Mesothelial cell of epicardium (in vitro differentiated cells): ENCODE measurements around the gene RBM15. TPM values are rescaled to one million over a fixed set of nuclear protein-coding genes. Genes with fewer than 3 reads are reported as not detected.
A peak's percentile ranks its signal among the peaks of the same experiment; 100 is the strongest.

Experiments used
- DNase-seq, 2 experiments: peaks; one replicate each; pipeline ENCODE4 v3.0.0; 2021; ENCODE audit warnings: low spot score in 2 of 2; ENCODE audit not compliant: unreplicated experiment in 2 of 2
- H3K27ac Mint-ChIP-seq: 2 replicates; pipeline ENCODE4 v1.8.0; 2021; ENCODE audit warnings: mixed read lengths
- H3K27me3 Mint-ChIP-seq: 2 replicates; pipeline ENCODE4 v1.8.0; 2021; ENCODE audit warnings: low read depth, mixed read lengths
- H3K36me3 Mint-ChIP-seq: 2 replicates; pipeline ENCODE4 v1.8.0; 2021; ENCODE audit warnings: mixed read lengths
- H3K4me1 Mint-ChIP-seq: 2 replicates; pipeline ENCODE4 v1.8.0; 2021; ENCODE audit warnings: mixed read lengths
- H3K4me3 Mint-ChIP-seq: 2 replicates; pipeline ENCODE4 v1.8.0; 2021; ENCODE audit warnings: mild to moderate bottlenecking, moderate library complexity, mixed read lengths
- H3K9me3 Mint-ChIP-seq: 2 replicates; pipeline ENCODE4 v1.8.0; 2021; ENCODE audit warnings: mixed read lengths
- CTCF ChIP-seq: fragments of 200-600 bp; sonication (generic); IDR thresholded peaks from one replicate; pipeline ENCODE4 v1.5.0; 2021; ENCODE audit warnings: antibody characterized with exemption; ENCODE audit not compliant: unreplicated experiment
- total RNA-seq: library from RNA; stranded (reverse); gene quantifications from 3 replicates; pipeline ENCODE4 v1.2.1, GENCODE V29; 2021

RBM15 gene
- 39.7 to 41.9 TPM (median 41.0 TPM) in 3 replicates for total RNA-seq

GRCh38 chr1:110338886-110339406 is at the start of gene RBM15:
RBM15 (plus strand) TSS chr1:110339377; CDS start chr1:110339406, 29 bp downstream.
- no peaks in the 10 kb centered on the region for H3K9me3 Mint-ChIP-seq
- peak within 1 kb of the TSS; percentile 97 for H3K27ac Mint-ChIP-seq
- peaks cover 63% of the 10 kb centered on the region for H3K4me1 Mint-ChIP-seq

GRCh38 chr1:110291241-110292030 is 47.7 kb upstream of the RBM15 start:
- Mint-ChIP-seq H3K4me1 (peaks cover 17% of the 10 kb centered on the region), H3K9me3 (no peaks in the 10 kb centered on the region), H3K27me3 (no peaks in the 10 kb centered on the region), H3K27ac (no peak overlapping the region), H3K4me3 (no peak overlapping the region), H3K36me3 (no peaks in the 10 kb centered on the region)
- no peak for DNase-seq
- TF ChIP-seq CTCF: no peak

More at GRCh38 chr1:110338886-110339406, at the start of gene RBM15:
- no peaks in the 10 kb centered on the region for H3K27me3 Mint-ChIP-seq
- peaks cover 10% of the 10 kb centered on the region for H3K36me3 Mint-ChIP-seq
- no peak for TF ChIP-seq CTCF
- no peak within 1 kb of the TSS for H3K4me3 Mint-ChIP-seq
- DNase-seq: peak; percentile 94 to 95

GRCh38 chr1:110292031-110292741 is 47.0 kb upstream of the RBM15 start:
- Mint-ChIP-seq H3K4me1 (peaks cover 17% of the 10 kb centered on the region), H3K27me3 (peaks cover 4% of the 10 kb centered on the region), H3K36me3 (no peaks in the 10 kb centered on the region), H3K9me3 (no peaks in the 10 kb centered on the region), H3K4me3 (no peak overlapping the region), H3K27ac (no peak overlapping the region)
- DNase-seq: no peak
- TF ChIP-seq CTCF: no peak

GRCh38 chr1:110293601-110294104 is 45.5 kb upstream of the RBM15 start:
- no peak for DNase-seq
- TF ChIP-seq CTCF: no peak
- Mint-ChIP-seq H3K4me1 (peaks cover 17% of the 10 kb centered on the region), H3K4me3 (no peak overlapping the region), H3K27me3 (peaks cover 16% of the 10 kb centered on the region), H3K9me3 (no peaks in the 10 kb centered on the region), H3K36me3 (no peaks in the 10 kb centered on the region), H3K27ac (no peak overlapping the region)

GRCh38 chr1:110294308-110294707 is 44.9 kb upstream of the RBM15 start:
- Mint-ChIP-seq H3K9me3 (no peaks in the 10 kb centered on the region), H3K4me3 (no peak overlapping the region), H3K27ac (no peak overlapping the region), H3K36me3 (no peaks in the 10 kb centered on the region), H3K27me3 (peaks cover 21% of the 10 kb centered on the region), H3K4me1 (peaks cover 17% of the 10 kb centered on the region)
- DNase-seq: no peak
- no peak for TF ChIP-seq CTCF
